CD8-positive, alpha-beta memory T cell (primary cell): ENCODE data around the gene TBX2. TPM values are rescaled to one million over a fixed set of nuclear protein-coding genes. Genes with fewer than 3 reads are reported as not detected.

ENCODE experiments used
- CTCF ChIA-PET: fragments of 350-600 bp; sonication (Branson Sonifier 250); formaldehyde crosslinking; loops from one replicate; lab custom pipeline; 2021; ENCODE audit warnings: antibody characterized with exemption; lab: Charles Lee
- POLR2A ChIA-PET: fragments of 350-600 bp; sonication (Branson Sonifier 250); formaldehyde crosslinking; loops from one replicate; lab custom pipeline; 2021; ENCODE audit warnings: antibody characterized with exemption; lab: Charles Lee
- DNase-seq, 5 donors: peaks; one replicate each; pipeline versions ENCODE4 v3.0.0 to v3.0.0-alpha.2; 2020 to 2022; ENCODE audit warnings: mixed read lengths in 1 of 5
- H3K27ac ChIP-seq: one replicate; pipeline ENCODE4 v1.7.0; 2013; ENCODE audit warnings: low read depth, mild to moderate bottlenecking, low read length, moderate library complexity
- H3K27me3 ChIP-seq: 2 replicates; pipeline ENCODE4 v1.7.0; 2013; ENCODE audit warnings: low read length, mild to moderate bottlenecking; ENCODE audit not compliant: insufficient read depth, poor library complexity, severe bottlenecking
- H3K36me3 ChIP-seq: 2 replicates; pipeline ENCODE4 v1.7.0; 2013; ENCODE audit warnings: mild to moderate bottlenecking, low read length, moderate library complexity; ENCODE audit not compliant: insufficient read depth
- H3K4me1 ChIP-seq: 2 replicates; pipeline ENCODE4 v1.7.0; 2013; ENCODE audit warnings: mild to moderate bottlenecking, low read length, moderate library complexity; ENCODE audit not compliant: insufficient read depth
- H3K4me3 ChIP-seq: 2 replicates; pipeline ENCODE4 v1.7.0; 2013; ENCODE audit warnings: mild to moderate bottlenecking, low read length
- H3K9me3 ChIP-seq: 2 replicates; pipeline ENCODE4 v1.7.0; 2013; ENCODE audit warnings: mild to moderate bottlenecking, low read length
- H3K27ac Mint-ChIP-seq, 8 donors: one replicate each; pipeline ENCODE4 v1.8.0; 2020 to 2021; ENCODE audit warnings: mixed read lengths in 8 of 8, mild to moderate bottlenecking in 6 of 8, inconsistent platforms in 3 of 8, moderate library complexity in 3 of 8
- H3K27me3 Mint-ChIP-seq, 2 donors: one replicate each; pipeline ENCODE4 v1.8.0; 2020 to 2021; ENCODE audit warnings: mixed read lengths in 2 of 2, mild to moderate bottlenecking in 1 of 2, moderate library complexity in 1 of 2
- H3K36me3 Mint-ChIP-seq, 3 donors: one replicate each; pipeline ENCODE4 v1.8.0; 2020 to 2021; ENCODE audit warnings: mixed read lengths in 3 of 3, inconsistent platforms in 1 of 3, mild to moderate bottlenecking in 1 of 3
- H3K4me1 Mint-ChIP-seq, 3 donors: one replicate each; pipeline ENCODE4 v1.8.0; 2020 to 2021; ENCODE audit warnings: mixed read lengths in 3 of 3, inconsistent platforms in 1 of 3, mild to moderate bottlenecking in 1 of 3
- H3K4me3 Mint-ChIP-seq, 7 donors: one replicate each; pipeline ENCODE4 v1.8.0; 2020 to 2021; ENCODE audit warnings: mixed read lengths in 7 of 7, mild to moderate bottlenecking in 6 of 7, moderate library complexity in 4 of 7, inconsistent platforms in 2 of 7
- H3K9me3 Mint-ChIP-seq, 5 donors: one replicate each; pipeline ENCODE4 v1.8.0; 2020 to 2022; ENCODE audit warnings: mixed read lengths in 5 of 5, mild to moderate bottlenecking in 3 of 5, moderate library complexity in 2 of 5, inconsistent platforms in 1 of 5
- polyA plus RNA-seq: library from polyadenylated mRNA; unstranded; fragments of 300-500 nt; fragmentation: Illumina TruSeq; gene quantifications from one replicate; pipeline ENCODE4 v1.2.3, GENCODE V29; 2021
- total RNA-seq, 2 experiments: library from RNA; stranded (reverse); gene quantifications; one replicate each; pipeline ENCODE4 v1.2.3, GENCODE V29; 2021

TBX2 gene
- total and polyA plus RNA-seq, 3 experiments from 2014 or later: 0.11 to 0.13 TPM; not detected in 1

DNA sequence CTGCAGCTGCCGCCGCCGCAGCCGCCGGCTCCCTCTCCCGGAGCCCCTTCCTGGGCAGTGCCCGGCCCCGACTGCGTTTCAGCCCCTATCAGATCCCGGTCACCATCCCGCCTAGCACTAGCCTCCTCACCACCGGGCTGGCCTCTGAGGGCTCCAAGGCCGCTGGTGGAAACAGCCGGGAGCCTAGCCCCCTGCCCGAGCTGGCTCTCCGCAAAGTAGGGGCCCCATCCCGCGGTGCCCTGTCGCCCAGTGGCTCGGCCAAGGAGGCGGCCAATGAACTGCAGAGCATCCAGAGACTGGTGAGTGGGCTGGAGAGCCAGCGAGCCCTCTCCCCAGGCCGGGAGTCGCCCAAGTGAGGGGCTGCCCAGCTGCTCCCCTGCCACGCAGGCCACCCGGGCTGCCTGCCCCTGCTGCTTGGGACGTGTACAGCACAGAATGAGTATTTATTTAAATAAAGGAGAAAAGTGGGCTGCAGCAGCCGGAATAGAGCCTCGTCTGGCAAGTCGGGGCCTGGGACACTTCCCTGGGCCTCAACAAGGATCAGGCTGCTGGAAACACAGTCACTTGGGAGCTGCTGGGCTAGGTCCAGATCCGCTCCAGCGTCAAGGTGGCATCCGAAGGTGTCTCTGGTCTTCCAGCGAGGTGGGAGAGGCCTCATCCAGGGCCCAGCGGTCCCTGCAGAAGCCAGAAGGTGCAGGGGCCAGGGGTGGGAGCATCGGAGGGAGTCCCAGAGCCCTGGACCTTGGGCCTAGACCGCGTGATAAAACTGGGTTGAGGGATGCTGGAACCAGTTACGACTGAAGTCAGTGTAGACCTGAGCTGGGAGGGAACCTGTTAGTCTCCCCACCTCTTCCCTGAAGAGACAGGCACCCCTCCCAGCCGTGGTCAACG is 8.8 kb downstream of the TBX2 start:
- peaks cover 27 to 53% (median 29%) of the 10 kb centered on the region in 3 donors for H3K4me1 Mint-ChIP-seq
- H3K27ac Mint-ChIP-seq: peak overlapping the region in 1 of 8 donors; percentile 50
- CTCF ChIA-PET: interaction anchor here (1.4 kb wide), 1 partner anchor 8 kb away, joined by 3 read pairs; no protein-coding TSS in a partner anchor
- peak overlapping the region; percentile 36 to 75 (median 67) for H3K4me3 Mint-ChIP-seq
- Histone ChIP-seq H3K36me3 (no peaks in the 10 kb centered on the region), H3K4me1 (peaks cover 26% of the 10 kb centered on the region), H3K27me3 (peaks cover 58% of the 10 kb centered on the region), H3K9me3 (no peaks in the 10 kb centered on the region), H3K4me3 (no peak overlapping the region), H3K27ac (no peak overlapping the region)
- POLR2A ChIA-PET: no interaction called here
- peaks cover 49 to 60% of the 10 kb centered on the region in 2 donors for H3K27me3 Mint-ChIP-seq
- no peaks in the 10 kb centered on the region for H3K36me3 Mint-ChIP-seq
- peak in 1 of 5 donors; percentile 42 for DNase-seq
- no peaks in the 10 kb centered on the region for H3K9me3 Mint-ChIP-seq

GRCh38 chr17:61409301-61410112 is 9.9 kb downstream of the TBX2 start:
- H3K4me3 Mint-ChIP-seq: peak overlapping the region; percentile 75 to 91 (median 77)
- H3K9me3 Mint-ChIP-seq: no peaks in the 10 kb centered on the region
- peaks cover 15% of the 10 kb centered on the region for H3K4me1 ChIP-seq
- H3K9me3 ChIP-seq: no peaks in the 10 kb centered on the region
- no peaks in the 10 kb centered on the region for H3K36me3 ChIP-seq
- no peaks in the 10 kb centered on the region for H3K36me3 Mint-ChIP-seq
- H3K27ac Mint-ChIP-seq: peak overlapping the region in 1 of 8 donors; percentile 56
- no peak overlapping the region for H3K4me3 ChIP-seq
- peaks cover 43 to 50% of the 10 kb centered on the region in 2 donors for H3K27me3 Mint-ChIP-seq
- peaks cover 20 to 46% (median 23%) of the 10 kb centered on the region in 3 donors for H3K4me1 Mint-ChIP-seq
- H3K27me3 ChIP-seq: peaks cover 47% of the 10 kb centered on the region
- DNase-seq: peak in 1 of 5 donors; percentile 31
- ChIA-PET POLR2A (no interaction called here), CTCF (interaction anchor here (1.0 to 1.6 kb wide), 4 partner anchors 9 to 693 kb away, joined by 3 read pairs; no protein-coding TSS in a partner anchor)
- no peak overlapping the region for H3K27ac ChIP-seq

DNA sequence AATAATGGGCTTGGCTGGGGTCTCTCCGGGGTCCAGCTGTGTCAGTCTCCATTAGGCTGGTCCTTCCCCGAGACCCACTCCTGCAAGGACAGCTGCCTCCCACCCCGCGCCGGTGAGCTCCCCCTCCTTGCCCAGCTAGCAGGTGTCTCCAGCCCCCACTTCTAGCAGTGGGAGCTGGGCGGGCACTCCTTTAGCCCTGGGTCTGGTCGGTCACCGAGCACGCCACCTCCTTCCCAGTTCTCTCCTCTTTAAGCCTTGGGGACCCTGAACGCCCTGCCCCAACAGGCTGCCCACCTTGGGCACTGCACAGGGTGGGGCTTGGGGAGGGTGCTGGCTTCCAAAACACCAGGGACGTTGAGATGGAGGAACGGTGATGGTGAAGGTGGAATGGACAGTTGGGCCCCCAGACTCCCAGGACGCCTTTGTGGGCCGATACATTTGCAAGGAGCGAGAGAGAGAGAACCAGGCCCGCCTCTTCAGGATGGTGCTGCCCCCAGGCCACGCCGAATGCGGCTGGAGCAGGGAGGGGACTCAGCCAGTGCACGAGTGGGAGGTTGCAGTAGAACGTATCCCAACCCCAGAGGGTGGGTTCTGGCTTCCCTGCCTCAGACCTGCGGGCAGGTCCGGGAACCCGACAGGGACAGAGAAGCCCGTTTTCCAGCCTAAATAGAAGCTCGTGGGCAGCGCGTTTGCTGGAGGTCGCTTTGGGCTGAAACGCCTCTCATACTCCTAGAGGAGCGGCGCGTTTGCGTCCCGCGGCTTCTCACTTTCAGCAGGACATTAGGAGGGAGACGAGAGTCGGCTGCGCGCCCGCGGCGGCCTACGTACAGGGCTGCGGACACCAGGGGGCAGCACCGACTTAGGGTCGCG is 10.7 kb downstream of the TBX2 start:
- Histone ChIP-seq H3K27me3 (peaks cover 45% of the 10 kb centered on the region), H3K4me1 (peaks cover 11% of the 10 kb centered on the region), H3K36me3 (no peaks in the 10 kb centered on the region), H3K9me3 (no peaks in the 10 kb centered on the region), H3K4me3 (peak overlapping the region; percentile 47), H3K27ac (no peak overlapping the region)
- H3K36me3 Mint-ChIP-seq: no peaks in the 10 kb centered on the region
- peaks cover 43 to 50% of the 10 kb centered on the region in 2 donors for H3K27me3 Mint-ChIP-seq
- peaks cover 20 to 43% (median 23%) of the 10 kb centered on the region in 3 donors for H3K4me1 Mint-ChIP-seq
- peak overlapping the region; percentile 75 to 91 (median 77) for H3K4me3 Mint-ChIP-seq
- no peaks in the 10 kb centered on the region for H3K9me3 Mint-ChIP-seq
- peak overlapping the region in 3 of 8 donors; percentile 38 to 52 (median 47) for H3K27ac Mint-ChIP-seq
- POLR2A ChIA-PET: no interaction called here
- CTCF ChIA-PET: interaction anchor here (1.0 to 1.6 kb wide), 3 partner anchors 439 to 694 kb away, joined by 3 read pairs; no protein-coding TSS in a partner anchor
- DNase-seq: peak; percentile 63 to 79 (median 71)

- peaks cover 20 to 43% (median 23%) of the 10 kb centered on the region in 3 donors for H3K4me1 Mint-ChIP-seq
- Histone ChIP-seq H3K36me3 (no peaks in the 10 kb centered on the region), H3K4me3 (no peak overlapping the region), H3K4me1 (peaks cover 11% of the 10 kb centered on the region), H3K27me3 (peaks cover 43% of the 10 kb centered on the region), H3K9me3 (no peaks in the 10 kb centered on the region), H3K27ac (no peak overlapping the region)
- no peaks in the 10 kb centered on the region for H3K36me3 Mint-ChIP-seq
- H3K27ac Mint-ChIP-seq: peak overlapping the region in 1 of 8 donors; percentile 52
- ChIA-PET CTCF (no interaction called here), POLR2A (no interaction called here)
- H3K9me3 Mint-ChIP-seq: no peaks in the 10 kb centered on the region
- DNase-seq: no peak
- H3K4me3 Mint-ChIP-seq: peak overlapping the region; percentile 76 to 91 (median 78)
- peaks cover 41 to 48% of the 10 kb centered on the region in 2 donors for H3K27me3 Mint-ChIP-seq
Measured at GRCh38 chr17:61411011-61411260, 11.3 kb downstream of the TBX2 start.

GRCh38 chr17:61411261-61412142 is 11.9 kb downstream of the TBX2 start:
- POLR2A ChIA-PET: interaction anchor here (1.2 kb wide), 1 partner anchor 10 kb away, joined by 6 read pairs; no protein-coding TSS in a partner anchor
- no peaks in the 10 kb centered on the region for H3K36me3 Mint-ChIP-seq
- H3K4me1 Mint-ChIP-seq: peaks cover 20 to 43% (median 21%) of the 10 kb centered on the region in 3 donors
- H3K9me3 ChIP-seq: no peaks in the 10 kb centered on the region
- H3K27ac ChIP-seq: no peak overlapping the region
- H3K27me3 ChIP-seq: peaks cover 39% of the 10 kb centered on the region
- peaks cover 11% of the 10 kb centered on the region for H3K4me1 ChIP-seq
- peak in 2 of 5 donors; percentile 24 to 43 for DNase-seq
- H3K27ac Mint-ChIP-seq: no peak overlapping the region
- no peaks in the 10 kb centered on the region for H3K9me3 Mint-ChIP-seq
- CTCF ChIA-PET: interaction anchor here (0.6 to 2.3 kb wide), 14 partner anchors 9 to 726 kb away, joined by 3 to 9 read pairs (median 3); no protein-coding TSS in a partner anchor
- peaks cover 36 to 43% of the 10 kb centered on the region in 2 donors for H3K27me3 Mint-ChIP-seq
- H3K4me3 Mint-ChIP-seq: peak overlapping the region; percentile 66 to 88 (median 81)
- H3K36me3 ChIP-seq: no peaks in the 10 kb centered on the region
- peak overlapping the region; percentile 61 for H3K4me3 ChIP-seq

DNA sequence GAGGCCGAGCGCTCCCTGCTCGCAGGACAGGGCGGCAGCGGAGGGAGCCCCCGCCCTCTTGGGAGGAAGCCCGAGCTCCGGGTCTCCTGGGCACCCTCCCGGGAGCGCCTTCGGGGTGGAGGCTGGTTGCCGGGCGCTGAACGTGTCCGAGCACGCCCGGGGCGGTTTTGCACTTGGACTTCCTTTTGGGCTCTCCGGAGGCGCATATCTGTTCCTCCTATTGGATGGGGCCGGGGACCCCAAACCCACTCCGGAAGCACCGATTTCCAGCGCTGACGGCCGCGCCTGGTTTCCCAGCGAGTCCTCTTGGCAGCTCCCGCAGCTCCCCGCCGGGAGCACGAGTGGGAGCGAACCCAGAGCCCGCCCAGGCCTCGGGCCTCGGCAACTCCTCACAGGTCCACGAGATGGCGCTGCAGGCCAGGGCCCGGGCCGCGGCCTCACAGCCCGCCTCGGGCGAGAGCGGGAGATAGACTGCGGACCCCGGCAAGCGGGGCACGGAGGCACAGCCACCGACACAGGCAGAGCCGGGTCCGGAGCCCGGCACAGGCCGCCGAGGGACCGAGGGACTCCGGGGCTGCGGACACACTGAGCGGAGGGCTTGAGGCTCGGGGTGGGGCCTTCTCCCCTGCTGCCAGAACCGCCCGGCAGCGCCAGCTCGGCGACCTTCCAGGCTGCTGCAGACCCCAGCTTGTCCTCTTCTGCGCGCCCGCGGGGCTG is 12.7 kb downstream of the TBX2 start:
- Mint-ChIP-seq H3K4me1 (peaks cover 20 to 47% (median 21%) of the 10 kb centered on the region in 3 donors), H3K36me3 (no peaks in the 10 kb centered on the region), H3K27ac (no peak overlapping the region), H3K4me3 (peak overlapping the region; percentile 47 to 88 (median 67)), H3K9me3 (no peaks in the 10 kb centered on the region), H3K27me3 (peaks cover 29 to 38% of the 10 kb centered on the region in 2 donors)
- CTCF ChIA-PET: interaction anchor here (0.6 to 2.3 kb wide), 17 partner anchors 9 to 726 kb away, joined by 3 to 9 read pairs (median 3); no protein-coding TSS in a partner anchor
- Histone ChIP-seq H3K27me3 (peaks cover 32% of the 10 kb centered on the region), H3K9me3 (no peaks in the 10 kb centered on the region), H3K36me3 (no peaks in the 10 kb centered on the region), H3K4me3 (peak overlapping the region; percentile 61), H3K4me1 (peaks cover 11% of the 10 kb centered on the region), H3K27ac (no peak overlapping the region)
- DNase-seq: peak; percentile 67 to 82 (median 75)
- POLR2A ChIA-PET: interaction anchor here (0.9 to 1.2 kb wide), 2 partner anchors 11 to 654 kb away, joined by 3 to 6 read pairs; no protein-coding TSS in a partner anchor
